ENCODE measurements around the gene NHLRC2.
"Not testable (repeated sequence)": the region's sequence is repeated elsewhere in the genome, so short reads cannot be mapped to it uniquely, and the experiment has no call there.

Gene NHLRC2

DNA sequence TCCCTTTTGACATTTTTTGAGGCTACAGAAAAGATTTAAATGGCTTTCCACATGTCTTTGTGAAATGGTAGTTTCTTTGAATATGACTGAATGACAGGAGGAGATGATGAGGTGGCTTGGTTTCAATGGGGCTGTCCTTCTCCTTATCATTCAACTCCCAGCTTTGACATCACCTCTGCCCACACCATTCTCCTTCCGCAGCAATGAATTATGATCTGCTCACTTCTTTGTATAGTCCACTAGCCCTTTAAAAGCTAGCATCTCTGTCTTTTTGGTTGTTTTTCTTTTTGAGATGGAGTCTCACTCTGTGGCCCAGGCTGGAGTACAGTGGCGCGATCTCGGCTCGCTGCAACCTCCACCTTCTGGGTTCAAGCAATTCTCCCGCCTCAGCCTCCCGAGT, 32.3 kb upstream of the NHLRC2 start:
- H3K9me3 Mint-ChIP-seq = no peaks in the 10 kb centered on the region
- peaks cover 3% of the 10 kb centered on the region for H3K27me3 Mint-ChIP-seq (ENCODE audit: low read depth)
- no peak overlapping the region for H3K4me3 Mint-ChIP-seq
- no peak for TF ChIP-seq CTCF (IDR thresholded peaks at IDR 0.05; ENCODE audit: unreplicated experiment in 3 of 3)
- H3K4me1 Mint-ChIP-seq = no peaks in the 10 kb centered on the region
- H3K27ac Mint-ChIP-seq = no peak overlapping the region
- H3K36me3 Mint-ChIP-seq (ENCODE audit: low read depth) = no peaks in the 10 kb centered on the region

- Mint-ChIP-seq H3K4me3 (no peak overlapping the region), H3K9me3 (no peaks in the 10 kb centered on the region), H3K36me3 (ENCODE audit: low read depth) (no peaks in the 10 kb centered on the region), H3K4me1 (no peaks in the 10 kb centered on the region), H3K27me3 (ENCODE audit: low read depth) (no peaks in the 10 kb centered on the region), H3K27ac (no peak overlapping the region)
- TF ChIP-seq CTCF (IDR thresholded peaks at IDR 0.05; ENCODE audit: unreplicated experiment in 3 of 3) = no peak
Observed at GRCh38 chr10:113823389-113823788, 31.1 kb upstream of the NHLRC2 start.

GRCh38 chr10:113825791-113826190, 28.7 kb upstream of the NHLRC2 start:
- Mint-ChIP-seq H3K4me1 (no peaks in the 10 kb centered on the region), H3K4me3 (no peak overlapping the region), H3K36me3 (ENCODE audit: low read depth) (no peaks in the 10 kb centered on the region), H3K27ac (no peak overlapping the region), H3K27me3 (ENCODE audit: low read depth) (no peaks in the 10 kb centered on the region), H3K9me3 (no peaks in the 10 kb centered on the region)
- no peak for TF ChIP-seq CTCF (IDR thresholded peaks at IDR 0.05; ENCODE audit: unreplicated experiment in 3 of 3)

GRCh38 chr10:113828567-113828966, 25.9 kb upstream of the NHLRC2 start:
- not testable (repeated sequence) for H3K36me3 Mint-ChIP-seq (ENCODE audit: low read depth); H3K4me3 Mint-ChIP-seq; H3K9me3 Mint-ChIP-seq; H3K27ac Mint-ChIP-seq; H3K27me3 Mint-ChIP-seq (ENCODE audit: low read depth); H3K4me1 Mint-ChIP-seq

DNA sequence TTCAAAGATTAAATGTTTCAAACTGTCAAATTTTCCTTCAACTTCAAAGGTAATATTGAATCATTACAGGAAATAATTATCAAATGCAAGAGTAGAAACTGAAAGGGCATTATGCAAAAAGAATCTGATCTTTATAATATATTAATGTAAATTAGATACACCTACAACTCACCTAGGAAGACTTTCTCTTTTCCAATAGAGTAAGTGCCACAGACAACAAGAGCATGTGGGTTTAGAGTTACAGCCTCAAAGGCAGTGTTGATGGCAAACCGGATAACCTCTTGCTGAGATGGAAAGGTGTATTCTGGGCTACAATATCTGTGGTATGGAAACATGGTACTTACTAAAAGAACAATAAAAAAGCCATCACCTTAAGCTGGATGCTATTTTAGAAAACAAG, 12.3 kb upstream of the NHLRC2 start:
- TF ChIP-seq CTCF (IDR thresholded peaks at IDR 0.05; ENCODE audit: unreplicated experiment in 3 of 3) = no peak
- Mint-ChIP-seq H3K27ac (no peak overlapping the region), H3K36me3 (ENCODE audit: low read depth) (peaks cover 18% of the 10 kb centered on the region), H3K9me3 (no peaks in the 10 kb centered on the region), H3K4me1 (no peaks in the 10 kb centered on the region), H3K27me3 (ENCODE audit: low read depth) (no peaks in the 10 kb centered on the region), H3K4me3 (no peak overlapping the region)

GRCh38 chr10:113843972-113844485, 10.4 kb upstream of the NHLRC2 start:
- H3K27ac Mint-ChIP-seq = no peak overlapping the region
- peaks cover 5% of the 10 kb centered on the region for H3K4me1 Mint-ChIP-seq
- no peaks in the 10 kb centered on the region for H3K9me3 Mint-ChIP-seq
- H3K4me3 Mint-ChIP-seq = no peak overlapping the region
- no peaks in the 10 kb centered on the region for H3K27me3 Mint-ChIP-seq (ENCODE audit: low read depth)
- H3K36me3 Mint-ChIP-seq (ENCODE audit: low read depth) = peaks cover 18% of the 10 kb centered on the region
- no peak for TF ChIP-seq CTCF (IDR thresholded peaks at IDR 0.05; ENCODE audit: unreplicated experiment in 3 of 3)
